Natural killer cell (primary cell): ENCODE data around the gene DENND1C. TPM values are rescaled to one million over a fixed set of nuclear protein-coding genes. Genes with fewer than 3 reads are reported as not detected.

Experiments
- ATAC-seq, 3 donors: fragments of 150-1000 bp in 2 of 3; fragments of 200-7000 bp in 1 of 3; cut with Tn5 transposase; 1 replicate in 1 of 3; 2 replicates in 2 of 3; pipeline ENCODE4 v1.10.0; 2021; ENCODE audit warnings: mild to moderate bottlenecking in 2 of 3, moderate library complexity in 2 of 3
- DNase-seq, 2 donors: peaks; one replicate each; pipeline versions ENCODE4 v3.0.0 to v3.0.0-alpha.2; 2013 to 2021; ENCODE audit warnings: mixed read lengths in 1 of 2
- H3K27ac ChIP-seq: one replicate; pipeline ENCODE4 v1.5.1; 2013; ENCODE audit warnings: mild to moderate bottlenecking, low read length
- H3K27me3 ChIP-seq: one replicate; pipeline ENCODE4 v1.6.1; 2013; ENCODE audit warnings: low read length; ENCODE audit not compliant: control insufficient read depth, insufficient read depth
- H3K36me3 ChIP-seq: one replicate; pipeline ENCODE4 v1.6.1; 2013; ENCODE audit warnings: low read length; ENCODE audit not compliant: control insufficient read depth, insufficient read depth
- H3K4me1 ChIP-seq: one replicate; pipeline ENCODE4 v1.6.1; 2013; ENCODE audit warnings: low read length; ENCODE audit not compliant: control insufficient read depth, insufficient read depth
- H3K4me3 ChIP-seq: one replicate; pipeline ENCODE4 v1.5.1; 2013; ENCODE audit warnings: low read length
- H3K9me3 ChIP-seq: one replicate; pipeline ENCODE4 v1.6.1; 2013; ENCODE audit warnings: low read length; ENCODE audit not compliant: control insufficient read depth, insufficient read depth
- H3K27ac Mint-ChIP-seq, 2 donors: one replicate each; pipeline ENCODE4 v1.8.0; 2022; ENCODE audit warnings: mild to moderate bottlenecking in 2 of 2, mixed read lengths in 2 of 2, moderate library complexity in 1 of 2
- H3K27me3 Mint-ChIP-seq, 2 donors: one replicate each; pipeline ENCODE4 v1.8.0; 2022; ENCODE audit warnings: low read depth in 2 of 2, mixed read lengths in 2 of 2
- H3K36me3 Mint-ChIP-seq: one replicate; pipeline ENCODE4 v1.8.0; 2022; ENCODE audit warnings: mixed read lengths
- H3K4me1 Mint-ChIP-seq, 2 donors: one replicate each; pipeline ENCODE4 v1.8.0; 2022; ENCODE audit warnings: mixed read lengths in 2 of 2
- H3K4me3 Mint-ChIP-seq: one replicate; pipeline ENCODE4 v1.8.0; 2022; ENCODE audit warnings: mild to moderate bottlenecking, moderate library complexity, mixed read lengths
- H3K9me3 Mint-ChIP-seq, 2 donors: one replicate each; pipeline ENCODE4 v1.8.0; 2022; ENCODE audit warnings: mixed read lengths in 2 of 2
- CTCF ChIP-seq: fragments of 200-600 bp; IDR thresholded peaks from one replicate; pipeline ENCODE4 v1.8.0; 2022; ENCODE audit warnings: antibody characterized with exemption
- WGBS: methylation state at CpG from one replicate; pipeline ENCODE4 v1.1.7; 2013; ENCODE audit warnings: missing lambda C conversion rate; ENCODE audit not compliant: insufficient coverage; 5-methylcytosine and 5-hydroxymethylcytosine counted together
- intact Hi-C: fragments of 100-400 bp; cut with micrococcal nuclease; formaldehyde crosslinking; loops from one replicate; pipeline ENCODE4 v1.14.2; 2022
- total RNA-seq, 4 donors: library from RNA; stranded (reverse); fragments of 120-200 nt in 1 of 4; gene quantifications; one replicate each; pipeline versions ENCODE4 v1.2.3 to v1.2.4, GENCODE V29; 2013 to 2022

Gene DENND1C
- total RNA-seq, 3 donors from 2014 or later (not counting 1 experiment from before 2014, with no cell fraction given): 175 to 197 (median 188) TPM

- Mint-ChIP-seq H3K4me1 (peaks cover 30 to 40% of the 10 kb centered on the region in 2 donors), H3K27me3 (peaks cover 0 to 2% of the 10 kb centered on the region in 2 donors), H3K9me3 (no peaks in the 10 kb centered on the region), H3K27ac (peak overlapping the region; percentile 85 to 86), H3K36me3 (no peaks in the 10 kb centered on the region), H3K4me3 (peak overlapping the region; percentile 82)
- Histone ChIP-seq H3K27ac (peak overlapping the region; percentile 96), H3K27me3 (no peaks in the 10 kb centered on the region), H3K4me1 (peaks cover 36% of the 10 kb centered on the region), H3K36me3 (peaks cover 11% of the 10 kb centered on the region), H3K9me3 (no peaks in the 10 kb centered on the region), H3K4me3 (peak overlapping the region; percentile 40)
- WGBS: 95% methylated on average over 21 of the region's 21 CpGs
- intact Hi-C loops: loop anchor here (1.0 to 2.0 kb wide), 4 partner anchors 33 to 65 kb away; partner anchors contain the start of genes ALKBH7, CLPP and GTF2F1
- no peak for ATAC-seq
- TF ChIP-seq CTCF: no peak
- peak in 1 of 2 donors; percentile 39 for DNase-seq
These were observed 55.6 kb downstream of the DENND1C start for GRCh38 chr19:6425732-6426620.

GRCh38 chr19:6424939-6425731 lies 56.5 kb downstream of the DENND1C start:
- peaks cover 19% of the 10 kb centered on the region for H3K36me3 ChIP-seq
- WGBS: 5% methylated on average over 43 of the region's 43 CpGs
- intact Hi-C loops: loop anchor here (1.0 to 2.0 kb wide), 4 partner anchors 32 to 64 kb away; partner anchors contain the start of genes ALKBH7, CLPP and GTF2F1
- no peaks in the 10 kb centered on the region for H3K27me3 ChIP-seq
- H3K9me3 Mint-ChIP-seq: no peaks in the 10 kb centered on the region
- peaks cover 30 to 45% of the 10 kb centered on the region in 2 donors for H3K4me1 Mint-ChIP-seq
- peak overlapping the region; percentile 85 to 86 for H3K27ac Mint-ChIP-seq
- peak overlapping the region; percentile 82 for H3K4me3 Mint-ChIP-seq
- H3K9me3 ChIP-seq: no peaks in the 10 kb centered on the region
- peaks cover 36% of the 10 kb centered on the region for H3K4me1 ChIP-seq
- no peak for TF ChIP-seq CTCF
- ATAC-seq (peak; percentile 82 to 93 (median 82)), DNase-seq (peak; percentile 97 to 99)
- H3K27me3 Mint-ChIP-seq: peaks cover 0 to 2% of the 10 kb centered on the region in 2 donors
- H3K36me3 Mint-ChIP-seq: no peaks in the 10 kb centered on the region
- peak overlapping the region; percentile 40 for H3K4me3 ChIP-seq
- H3K27ac ChIP-seq: peak overlapping the region; percentile 96

DNA sequence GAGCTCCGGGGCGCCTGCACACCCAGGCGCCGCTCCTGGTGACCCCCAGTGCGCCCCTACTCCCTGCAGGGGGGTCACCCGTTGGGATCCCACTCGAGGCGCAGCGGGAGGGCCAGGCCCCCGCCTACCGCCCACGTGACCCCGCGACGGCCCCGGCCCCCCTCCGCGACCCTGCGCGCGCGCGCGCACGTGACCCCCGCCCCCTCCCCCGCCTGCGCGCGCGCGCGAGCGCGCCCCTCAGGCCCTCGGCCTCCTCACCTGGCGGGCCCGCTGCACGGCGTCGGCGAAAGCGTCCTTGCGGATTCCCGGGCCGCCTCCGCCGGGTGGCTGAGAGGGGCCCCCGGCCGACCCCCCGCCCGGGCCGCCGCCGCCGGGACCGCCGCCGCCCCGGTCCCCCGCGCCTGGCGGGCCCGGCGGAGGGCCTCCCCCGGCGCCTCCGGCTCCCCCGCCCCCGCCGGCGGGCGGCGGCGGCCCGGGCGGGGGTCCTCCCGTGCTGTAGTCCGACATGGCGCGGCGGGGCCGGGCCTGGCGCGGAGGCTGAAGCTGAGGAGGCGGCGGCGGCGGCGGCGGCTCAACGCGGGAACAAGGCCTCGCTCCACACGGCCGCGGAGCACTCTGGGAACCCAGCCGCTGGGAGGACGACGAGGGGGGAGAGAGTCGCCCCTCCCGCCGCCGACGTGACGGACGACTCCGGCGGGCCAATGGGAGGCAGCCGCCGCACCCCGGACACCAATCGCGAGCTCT lies 57.2 kb downstream of the DENND1C start, which contains the start of gene KHSRP:
TSS of gene KHSRP (minus strand) at position 617 of the 744 bp plus-strand sequence. CDS start at position 507, 110 bp downstream.
- Mint-ChIP-seq H3K27me3 (peaks cover 0 to 2% of the 10 kb centered on the region in 2 donors), H3K4me1 (peaks cover 30 to 47% of the 10 kb centered on the region in 2 donors), H3K36me3 (no peaks in the 10 kb centered on the region), H3K4me3 (peak within 1 kb of the TSS; percentile 87), H3K27ac (peak within 1 kb of the TSS; percentile 85 to 86), H3K9me3 (no peaks in the 10 kb centered on the region)
- no peaks in the 10 kb centered on the region for H3K27me3 ChIP-seq
- no peak for ATAC-seq
- TF ChIP-seq CTCF: no peak
- peak; percentile 33 to 61 for DNase-seq
- H3K27ac ChIP-seq: peak within 1 kb of the TSS; percentile 96
- H3K4me1 ChIP-seq: peaks cover 36% of the 10 kb centered on the region
- H3K9me3 ChIP-seq: no peaks in the 10 kb centered on the region
- peaks cover 27% of the 10 kb centered on the region for H3K36me3 ChIP-seq
- peak within 1 kb of the TSS; percentile 61 for H3K4me3 ChIP-seq
- intact Hi-C loops: loop anchor here (2.0 kb wide), 1 partner anchor 64 kb away; the partner anchor contains the start of gene CLPP
- WGBS: under 1% methylated on average over 114 of the region's 114 CpGs
